Skeletal muscle tissue (tissue), 4 donors: ENCODE measurements around the gene FMN1. TPM values are rescaled to one million over a fixed set of nuclear protein-coding genes. Genes with fewer than 3 reads are reported as not detected.
A peak's percentile ranks its signal among the peaks of the same experiment; 100 is the strongest.

Source experiments
- H3K27ac ChIP-seq: one replicate; pipeline ENCODE4 v1.7.0; 2013; ENCODE audit warnings: mild to moderate bottlenecking, low read depth, low read length, inconsistent platforms
- H3K27me3 ChIP-seq, 3 donors: one replicate each; pipeline ENCODE4 v1.7.0; 2013; ENCODE audit warnings: low read length in 3 of 3; ENCODE audit not compliant: control insufficient read depth in 3 of 3, insufficient read depth in 3 of 3
- H3K36me3 ChIP-seq, 3 donors: one replicate each; pipeline ENCODE4 v1.7.0; 2013; ENCODE audit warnings: low read length in 3 of 3; ENCODE audit not compliant: control insufficient read depth in 3 of 3, insufficient read depth in 3 of 3
- H3K4me1 ChIP-seq, 3 donors: one replicate each; pipeline ENCODE4 v1.7.0; 2013; ENCODE audit warnings: low read length in 3 of 3, mild to moderate bottlenecking in 3 of 3; ENCODE audit not compliant: control insufficient read depth in 3 of 3, insufficient read depth in 3 of 3
- H3K4me3 ChIP-seq, 3 donors: one replicate each; pipeline ENCODE4 v1.7.0; 2013; ENCODE audit warnings: low read length in 3 of 3
- H3K9ac ChIP-seq, 3 donors: one replicate each; pipeline ENCODE4 v1.7.0; 2013; ENCODE audit warnings: low read length in 3 of 3, mild to moderate bottlenecking in 3 of 3, moderate library complexity in 2 of 3, low read depth in 1 of 3
- H3K9me3 ChIP-seq, 3 donors: one replicate each; pipeline ENCODE4 v1.7.0; 2013; ENCODE audit warnings: low read length in 3 of 3; ENCODE audit not compliant: control insufficient read depth in 3 of 3
- total RNA-seq: library from RNA; depleted of rRNA; stranded (reverse); fragments of >200 nt; gene quantifications from one replicate; pipeline ENCODE4 v1.2.3, GENCODE V29; 2014
- donor health status: Osteomylitis.

The FMN1 gene
- total RNA-seq, 1 donor from 2014 or later = 3.7 TPM

DNA sequence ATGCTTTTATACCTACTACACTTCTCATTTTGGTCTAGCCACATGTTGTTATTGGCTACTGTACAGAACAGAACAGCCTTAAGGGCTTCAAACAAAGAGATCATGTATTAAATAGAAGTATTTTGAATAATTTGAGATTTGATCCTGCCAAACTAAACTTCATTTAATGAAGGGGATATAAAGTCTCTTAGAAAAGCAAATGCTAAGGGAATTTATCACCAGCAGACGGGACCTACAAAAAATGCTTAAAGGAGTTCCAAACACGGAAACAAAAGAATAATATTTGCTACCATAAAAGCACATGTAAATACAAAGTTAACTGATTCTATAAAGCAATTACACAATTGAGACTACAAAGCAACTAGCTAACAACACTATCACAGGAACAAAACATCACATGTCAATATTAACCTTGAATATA lies 23.6 kb upstream of the FMN1 start:
- Histone ChIP-seq H3K27ac (no peak overlapping the region), H3K4me3 (no peak overlapping the region), H3K4me1 (no peaks in the 10 kb centered on the region), H3K36me3 (no peaks in the 10 kb centered on the region), H3K27me3 (no peaks in the 10 kb centered on the region), H3K9me3 (no peaks in the 10 kb centered on the region), H3K9ac (no peak overlapping the region)

DNA sequence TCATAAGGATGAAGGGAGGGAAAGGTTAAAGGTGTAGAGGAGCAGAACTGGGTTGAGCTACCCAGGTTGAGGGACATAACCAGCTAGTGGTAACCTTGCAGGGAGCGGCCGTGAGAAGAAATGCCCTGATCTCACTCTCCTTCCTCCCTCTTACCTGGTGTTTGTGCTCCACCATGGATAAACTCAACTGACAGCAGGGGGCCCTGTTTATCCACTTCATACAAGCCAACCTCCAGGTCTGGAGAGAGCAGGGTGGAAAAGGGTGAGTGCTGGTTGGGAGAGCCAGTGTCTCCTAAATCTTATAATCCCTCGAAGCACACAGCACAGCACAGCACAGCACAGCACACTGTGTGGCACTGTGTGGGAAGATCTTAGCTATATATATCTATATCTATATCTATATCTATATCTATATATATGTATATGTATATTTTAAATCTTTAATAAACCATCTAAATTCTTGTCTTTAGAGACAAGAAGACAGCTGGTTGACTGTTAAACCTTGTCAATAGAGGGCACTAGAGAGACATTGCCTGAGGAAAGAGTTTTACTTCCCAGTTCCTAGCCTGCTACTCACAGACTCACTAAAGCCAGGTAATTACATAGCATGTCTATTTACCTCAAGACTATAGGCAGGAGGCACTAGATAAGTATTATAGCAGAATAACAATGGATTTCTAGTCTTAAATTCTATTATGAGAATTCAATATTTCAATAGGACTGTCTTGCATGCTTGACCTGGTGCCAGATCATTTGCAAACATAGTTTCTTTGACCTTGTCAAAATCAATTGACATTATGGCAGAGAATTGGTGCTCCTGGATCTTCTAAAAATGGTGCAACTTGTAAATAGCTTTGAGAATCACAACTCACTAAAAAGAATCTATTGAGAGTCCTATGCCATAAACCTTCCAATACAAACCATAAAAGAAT lies 21.7 kb upstream of the FMN1 start:
- Histone ChIP-seq H3K27me3 (no peaks in the 10 kb centered on the region), H3K9ac (no peak overlapping the region), H3K27ac (no peak overlapping the region), H3K4me3 (no peak overlapping the region), H3K36me3 (no peaks in the 10 kb centered on the region), H3K9me3 (no peaks in the 10 kb centered on the region), H3K4me1 (no peaks in the 10 kb centered on the region)

DNA sequence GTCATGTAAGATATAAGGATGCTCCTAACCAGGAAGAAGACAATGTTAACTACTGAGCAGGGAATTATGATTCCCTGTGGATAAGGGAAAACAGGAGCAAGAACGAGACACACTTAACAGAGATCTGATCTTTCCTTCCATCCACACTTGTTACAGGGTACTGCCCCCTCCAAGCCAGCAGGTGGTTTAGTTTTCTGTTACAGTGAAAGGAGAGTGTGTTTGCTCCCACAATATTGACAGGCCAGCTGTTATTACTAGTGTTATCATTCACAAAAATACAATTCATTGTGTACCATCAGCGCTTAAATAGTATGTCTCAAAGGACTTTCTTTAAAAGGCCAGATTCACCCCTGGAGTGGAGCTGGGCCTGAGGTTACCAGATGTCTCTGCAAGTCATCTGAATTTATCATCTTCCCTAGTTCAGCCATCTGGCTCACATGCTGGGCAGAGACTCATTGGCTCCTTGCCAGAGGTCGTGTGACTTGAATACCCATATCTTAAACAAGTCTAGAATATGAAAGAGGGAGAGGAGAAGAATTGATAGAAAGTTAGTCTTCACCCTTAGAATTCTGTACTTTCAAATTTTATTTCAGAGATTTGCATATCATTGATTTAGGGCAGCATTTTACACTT lies 16.8 kb upstream of the FMN1 start:
- no peaks in the 10 kb centered on the region for H3K27me3 ChIP-seq
- H3K9me3 ChIP-seq = no peaks in the 10 kb centered on the region
- no peak overlapping the region for H3K4me3 ChIP-seq
- no peak overlapping the region for H3K27ac ChIP-seq
- no peaks in the 10 kb centered on the region for H3K36me3 ChIP-seq
- no peak overlapping the region for H3K9ac ChIP-seq
- H3K4me1 ChIP-seq = no peaks in the 10 kb centered on the region

DNA sequence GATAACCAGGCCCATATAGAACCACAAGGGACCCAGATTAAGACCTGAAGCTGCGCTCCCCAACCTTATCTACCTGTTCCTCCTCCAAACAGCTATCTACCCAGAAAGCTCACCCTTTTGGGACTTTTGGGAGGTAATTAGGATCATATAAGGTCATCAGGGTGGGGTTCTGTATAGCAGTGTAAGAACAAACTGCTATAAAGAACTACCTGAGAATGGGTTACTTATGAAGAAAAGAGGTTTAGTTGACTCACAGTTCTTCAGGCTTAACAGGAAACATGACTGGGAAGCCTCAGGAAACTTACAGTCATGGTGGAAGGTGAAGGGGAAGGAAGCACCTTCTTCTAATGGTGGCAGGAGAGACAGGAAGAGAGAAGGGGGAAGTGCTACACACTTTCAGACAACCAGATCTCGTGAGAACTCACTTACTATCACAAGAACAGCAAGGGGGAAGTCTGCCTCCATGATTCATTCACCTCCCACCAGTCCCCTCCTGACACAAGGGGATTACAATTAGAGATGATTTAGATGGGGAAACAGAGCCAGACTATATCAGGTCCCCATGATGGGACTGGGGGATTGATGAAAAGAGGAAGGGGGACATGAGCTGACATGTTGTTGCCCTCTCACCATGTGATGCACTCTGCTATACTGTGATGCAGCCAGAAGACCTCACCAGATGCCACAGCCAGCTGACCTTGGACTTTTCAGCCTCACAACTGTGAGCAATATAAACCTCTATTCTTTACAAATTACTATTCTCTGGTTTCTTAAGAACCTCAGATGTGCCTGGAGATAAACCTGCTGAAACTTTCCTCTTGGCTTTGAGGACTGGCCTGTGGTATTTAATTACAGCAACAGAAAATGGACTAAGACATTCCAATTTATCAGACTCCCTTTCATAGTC lies 15.3 kb upstream of the FMN1 start:
- H3K36me3 ChIP-seq = no peaks in the 10 kb centered on the region
- H3K4me1 ChIP-seq = no peaks in the 10 kb centered on the region
- H3K27ac ChIP-seq = no peak overlapping the region
- H3K9ac ChIP-seq = no peak overlapping the region
- H3K4me3 ChIP-seq = no peak overlapping the region
- H3K27me3 ChIP-seq = no peaks in the 10 kb centered on the region
- no peaks in the 10 kb centered on the region for H3K9me3 ChIP-seq

GRCh38 chr15:33207646-33208045 lies 13.1 kb upstream of the FMN1 start:
- no peaks in the 10 kb centered on the region for H3K4me1 ChIP-seq
- H3K27me3 ChIP-seq = no peaks in the 10 kb centered on the region
- H3K4me3 ChIP-seq = no peak overlapping the region
- H3K9me3 ChIP-seq = no peaks in the 10 kb centered on the region
- H3K36me3 ChIP-seq = no peaks in the 10 kb centered on the region
- no peak overlapping the region for H3K9ac ChIP-seq
- no peak overlapping the region for H3K27ac ChIP-seq

DNA sequence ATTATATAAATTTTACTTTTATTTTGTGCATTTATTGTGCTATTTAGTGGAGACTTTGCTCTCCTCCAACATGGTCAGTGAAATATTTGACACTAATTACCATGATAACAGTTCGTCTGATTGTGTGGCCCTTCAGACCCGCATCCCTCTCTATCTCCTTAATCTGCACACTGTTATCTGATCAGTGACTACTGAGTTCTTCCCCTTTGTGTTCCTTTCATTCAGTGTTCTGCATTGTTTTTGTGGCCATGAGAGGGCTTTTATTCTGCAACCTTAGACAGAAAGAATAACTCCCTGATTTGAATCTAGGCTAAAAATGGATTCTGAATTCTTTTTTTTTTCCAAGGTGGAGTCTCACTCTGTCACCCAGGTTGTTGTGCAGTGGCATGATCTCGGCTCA lies 11.9 kb upstream of the FMN1 start:
- Histone ChIP-seq H3K4me1 (peaks cover 1 to 7% (median 3%) of the 10 kb centered on the region in 3 donors), H3K27ac (no peak overlapping the region), H3K36me3 (no peaks in the 10 kb centered on the region), H3K9ac (no peak overlapping the region), H3K4me3 (no peak overlapping the region), H3K9me3 (no peaks in the 10 kb centered on the region), H3K27me3 (no peaks in the 10 kb centered on the region)

DNA sequence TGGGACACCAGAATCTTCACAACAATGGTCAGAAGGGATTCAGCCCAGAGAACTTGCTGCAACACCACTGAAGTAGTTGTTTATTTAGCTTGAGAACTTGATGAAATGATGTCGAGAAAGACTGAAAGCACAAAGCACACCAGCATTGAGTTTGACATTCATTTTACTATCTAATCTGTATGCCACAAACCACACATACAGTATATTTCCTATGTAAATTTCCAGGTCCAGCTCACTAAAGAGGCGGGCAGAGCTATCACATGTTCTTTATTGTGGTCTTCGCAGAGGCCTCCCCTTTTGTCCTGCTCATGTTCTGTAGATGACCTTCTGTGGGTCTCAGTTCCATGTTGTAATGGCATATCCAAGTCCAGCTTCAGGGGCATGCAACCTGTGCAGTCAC lies 10.4 kb upstream of the FMN1 start:
- H3K36me3 ChIP-seq = no peaks in the 10 kb centered on the region
- no peak overlapping the region for H3K4me3 ChIP-seq
- H3K9me3 ChIP-seq = no peaks in the 10 kb centered on the region
- peaks cover 6 to 7% (median 7%) of the 10 kb centered on the region in 3 donors for H3K4me1 ChIP-seq
- no peak overlapping the region for H3K9ac ChIP-seq
- no peaks in the 10 kb centered on the region for H3K27me3 ChIP-seq
- no peak overlapping the region for H3K27ac ChIP-seq

- Histone ChIP-seq H3K27me3 (no peaks in the 10 kb centered on the region), H3K27ac (no peak overlapping the region), H3K9me3 (no peaks in the 10 kb centered on the region), H3K4me3 (no peak overlapping the region), H3K4me1 (peaks cover 6 to 7% (median 7%) of the 10 kb centered on the region in 3 donors), H3K36me3 (no peaks in the 10 kb centered on the region), H3K9ac (no peak overlapping the region)
These were observed 9.6 kb upstream of the FMN1 start for GRCh38 chr15:33204087-33204486.

- H3K9me3 ChIP-seq = no peaks in the 10 kb centered on the region
- no peaks in the 10 kb centered on the region for H3K27me3 ChIP-seq
- H3K4me1 ChIP-seq = peaks cover 6 to 7% (median 7%) of the 10 kb centered on the region in 3 donors
- H3K9ac ChIP-seq = peak overlapping the region; percentile 48 to 68 (median 59)
- H3K4me3 ChIP-seq = peak overlapping the region; percentile 44 to 64 (median 61)
- no peaks in the 10 kb centered on the region for H3K36me3 ChIP-seq
- peak overlapping the region; percentile 15 for H3K27ac ChIP-seq
These were observed 7.1 kb upstream of the FMN1 start for GRCh38 chr15:33201491-33202231.
